Psoas muscle (tissue), 8 donors: ENCODE data around the gene TCERG1L. TPM values are rescaled to one million over a fixed set of nuclear protein-coding genes. Genes with fewer than 3 reads are reported as not detected.

Source experiments
- ATAC-seq, 4 donors: fragments of 200-7000 bp; cut with Tn5 transposase; one replicate each; pipeline ENCODE4 v1.9.1; 2020; ENCODE audit warnings: moderate library complexity in 3 of 4, mild to moderate bottlenecking in 2 of 4
- DNase-seq, 2 donors: peaks; one replicate each; pipeline ENCODE4 v3.0.0-alpha.2; 2020
- H3K27ac ChIP-seq: fragments of 200-600 bp; one replicate; pipeline ENCODE4 v1.8.0; 2022
- H3K27me3 ChIP-seq, 3 donors: fragments of 200-600 bp in 1 of 3; one replicate each; pipeline versions ENCODE4 v1.6.1 to v1.8.0; 2013 to 2022; ENCODE audit warnings: low read length in 2 of 3, mild to moderate bottlenecking in 2 of 3, moderate library complexity in 1 of 3; ENCODE audit not compliant: insufficient read depth in 3 of 3
- H3K36me3 ChIP-seq, 2 donors: fragments of 200-600 bp in 1 of 2; one replicate each; pipeline versions ENCODE4 v1.6.1 to v1.8.0; 2013 to 2022; ENCODE audit warnings: low read depth in 1 of 2, mild to moderate bottlenecking in 1 of 2, moderate library complexity in 1 of 2; ENCODE audit not compliant: insufficient read depth in 1 of 2
- H3K4me1 ChIP-seq: fragments of 200-600 bp; one replicate; pipeline ENCODE4 v1.8.0; 2022
- H3K4me3 ChIP-seq: fragments of 200-600 bp; one replicate; pipeline ENCODE4 v1.8.0; 2022; ENCODE audit warnings: mild to moderate bottlenecking
- H3K9me3 ChIP-seq: fragments of 200-600 bp; one replicate; pipeline ENCODE4 v1.8.0; 2022
- whole genome bisulfite sequencing, 3 donors: extraction: QIAGEN DNeasy Blood & Tissue Kit; methylation state at CpG; one replicate each; pipeline versions ENCODE4 v1.1.6 to v1.1.7; 2013; 5-methylcytosine and 5-hydroxymethylcytosine counted together
- intact Hi-C, 2 donors: fragments of 100-400 bp; cut with DNase I; formaldehyde crosslinking; loops; one replicate each; pipeline versions ENCODE4 v1.11.0 to v1.14.2; 2022
- polyA plus RNA-seq, 3 donors: library from polyadenylated mRNA; stranded (reverse); fragments of 200-250 nt; gene quantifications; one replicate each; pipeline ENCODE4 v1.2.3, GENCODE V29; 2013
- total RNA-seq, 4 donors: library from RNA; stranded (reverse); fragmentation: NEBNext Ultra II Directional in 2 of 4; extraction: Animal tissue kit (Norgen Biotek cat#: 25700) in 2 of 4; gene quantifications; one replicate each; pipeline versions ENCODE4 v1.2.1 to v1.2.4, GENCODE V29; 2021 to 2023
- TF ChIP-seq, protein P1 (sequence below): fragments of 200-600 bp; IDR thresholded peaks from one replicate; pipeline ENCODE4 v1.8.0; 2022; ENCODE audit warnings: antibody characterized with exemption
- donor health status: healthy with polysubstance abuse.
- donor health status: DM: no; HTN: no; CAD: no; lungs with moderate emphysema.
- donor health status: Bipolar disorder and iron deficiency.
- donor health status: healthy.
- donor health status: DM: yes; HTN: yes; CAD: no.
- donor health status: DM: no; HTN: no; CAD: no.
- donor health status: DM: no; HTN: no; CAD: no.
- donor health status: DM: yes; HTN: yes; CAD: no.

Gene TCERG1L
- total and polyA plus RNA-seq, 7 donors, result 0.01 TPM; not detected in 6

GRCh38 chr10:131091682-131092081 lies 219.8 kb downstream of the TCERG1L start:
- intact Hi-C loops, result no loop called here
- H3K9me3 ChIP-seq, result no peaks in the 10 kb centered on the region
- ATAC-seq (no peak), DNase-seq (no peak)
- no peak overlapping the region for H3K4me3 ChIP-seq
- TF ChIP-seq, protein P1, sequence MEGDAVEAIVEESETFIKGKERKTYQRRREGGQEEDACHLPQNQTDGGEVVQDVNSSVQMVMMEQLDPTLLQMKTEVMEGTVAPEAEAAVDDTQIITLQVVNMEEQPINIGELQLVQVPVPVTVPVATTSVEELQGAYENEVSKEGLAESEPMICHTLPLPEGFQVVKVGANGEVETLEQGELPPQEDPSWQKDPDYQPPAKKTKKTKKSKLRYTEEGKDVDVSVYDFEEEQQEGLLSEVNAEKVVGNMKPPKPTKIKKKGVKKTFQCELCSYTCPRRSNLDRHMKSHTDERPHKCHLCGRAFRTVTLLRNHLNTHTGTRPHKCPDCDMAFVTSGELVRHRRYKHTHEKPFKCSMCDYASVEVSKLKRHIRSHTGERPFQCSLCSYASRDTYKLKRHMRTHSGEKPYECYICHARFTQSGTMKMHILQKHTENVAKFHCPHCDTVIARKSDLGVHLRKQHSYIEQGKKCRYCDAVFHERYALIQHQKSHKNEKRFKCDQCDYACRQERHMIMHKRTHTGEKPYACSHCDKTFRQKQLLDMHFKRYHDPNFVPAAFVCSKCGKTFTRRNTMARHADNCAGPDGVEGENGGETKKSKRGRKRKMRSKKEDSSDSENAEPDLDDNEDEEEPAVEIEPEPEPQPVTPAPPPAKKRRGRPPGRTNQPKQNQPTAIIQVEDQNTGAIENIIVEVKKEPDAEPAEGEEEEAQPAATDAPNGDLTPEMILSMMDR, result no peak
- H3K4me1 ChIP-seq, result no peaks in the 10 kb centered on the region
- 87 to 89% (median 88%) methylated on average over 11 of the region's 11 CpGs for WGBS, 3 donors
- H3K36me3 ChIP-seq, result no peaks in the 10 kb centered on the region
- peaks cover 0 to 11% (median 0%) of the 10 kb centered on the region in 3 donors for H3K27me3 ChIP-seq
- no peak overlapping the region for H3K27ac ChIP-seq

GRCh38 chr10:131090761-131091661 lies 220.5 kb downstream of the TCERG1L start:
- Histone ChIP-seq H3K9me3 (no peaks in the 10 kb centered on the region), H3K27ac (no peak overlapping the region), H3K36me3 (no peaks in the 10 kb centered on the region), H3K4me1 (no peaks in the 10 kb centered on the region), H3K27me3 (peaks cover 0 to 13% (median 0%) of the 10 kb centered on the region in 3 donors), H3K4me3 (no peak overlapping the region)
- intact Hi-C loops, result no loop called here
- no peak for DNase-seq
- TF ChIP-seq, protein P1, result no peak
- ATAC-seq, result no peak
- WGBS, 3 donors, result 67 to 78% (median 69%) methylated on average over 17 of the region's 17 CpGs

- no peak for ATAC-seq
- H3K27me3 ChIP-seq, result peaks cover 0 to 15% (median 0%) of the 10 kb centered on the region in 3 donors
- WGBS, 3 donors, result 89 to 93% (median 91%) methylated on average over 14 of the region's 14 CpGs
Observed at GRCh38 chr10:131089861-131090260, 221.7 kb downstream of the TCERG1L start.

GRCh38 chr10:131089150-131089549 lies 222.4 kb downstream of the TCERG1L start:
- Histone ChIP-seq H3K27me3 (peaks cover 0 to 15% (median 3%) of the 10 kb centered on the region in 3 donors), H3K27ac (no peak overlapping the region), H3K4me3 (no peak overlapping the region), H3K4me1 (no peaks in the 10 kb centered on the region), H3K36me3 (no peaks in the 10 kb centered on the region), H3K9me3 (no peaks in the 10 kb centered on the region)
- ATAC-seq (no peak), DNase-seq (no peak)
- TF ChIP-seq, protein P1, result no peak
- intact Hi-C loops, result no loop called here
- 90 to 91% (median 91%) methylated on average over 20 to 21 of the region's 21 CpGs for WGBS, 3 donors

More at GRCh38 chr10:131089861-131090260, 221.7 kb downstream of the TCERG1L start:
- Histone ChIP-seq H3K4me1 (no peaks in the 10 kb centered on the region), H3K36me3 (no peaks in the 10 kb centered on the region), H3K4me3 (no peak overlapping the region), H3K27ac (no peak overlapping the region), H3K9me3 (no peaks in the 10 kb centered on the region)
- TF ChIP-seq, protein P1, result no peak
- intact Hi-C loops, result no loop called here
- no peak for DNase-seq
